Mammary epithelial cell (primary cell): ENCODE results near the gene EEFSEC.

Source experiments
- CTCF ChIP-seq, 2 donors: IDR thresholded peaks in 1 of 2; conservative IDR thresholded peaks in 1 of 2; 2 replicates each; pipeline ENCODE4 v1.5.1; 2011 to 2012; ENCODE audit warnings: inconsistent platforms in 2 of 2, low read length in 2 of 2, mild to moderate bottlenecking in 2 of 2, control low read depth in 1 of 2, low read depth in 1 of 2; ENCODE audit not compliant: insufficient read depth in 1 of 2; ENCODE audit errors: extremely low read depth in 1 of 2
- EZH2 ChIP-seq: IDR thresholded peaks from 2 replicates; pipeline ENCODE4 v1.6.1; 2012; ENCODE audit warnings: low read length, inconsistent platforms, borderline replicate concordance

- TF ChIP-seq CTCF (conservative IDR thresholded peaks at IDR 0.05 in 1 of 2, IDR thresholded peaks at IDR 0.05 in 1 of 2; ENCODE audit: extremely low read depth in 1 of 2, insufficient read depth in 1 of 2, low read depth in 1 of 2, low read length in 2 of 2) = no peak
- TF ChIP-seq EZH2 = no peak
These were observed 254.9 kb downstream of the EEFSEC start for GRCh38 chr3:128408012-128408692.
